NB4 (cell line): ENCODE data around the gene LRG1.

Source experiments
- DNase-seq: peaks from one replicate; pipeline ENCODE4 v3.0.0; 2010; ENCODE audit warnings: low read depth
- H3K4me3 ChIP-seq: one replicate; pipeline ENCODE4 v1.5.1; 2011; ENCODE audit warnings: mild to moderate bottlenecking, low read depth, low read length, moderate library complexity
- CTCF ChIP-seq: IDR thresholded peaks from one replicate; pipeline ENCODE4 v1.5.1; 2012; ENCODE audit warnings: low read depth, low read length
- MAX ChIP-seq: IDR thresholded peaks from 2 replicates; pipeline ENCODE4 v1.6.1; 2011; ENCODE audit warnings: low read depth, low read length
- MYC ChIP-seq: IDR thresholded peaks from 2 replicates; pipeline ENCODE4 v1.6.1; 2011; ENCODE audit warnings: low read depth, low read length
- POLR2A ChIP-seq: IDR thresholded peaks from 2 replicates; pipeline ENCODE4 v1.6.1; 2011; ENCODE audit warnings: mild to moderate bottlenecking; ENCODE audit not compliant: insufficient read length; ENCODE audit errors: extremely low read depth

The LRG1 gene

GRCh38 chr19:4576016-4576933 lies 36.4 kb upstream of the LRG1 start:
- no peak overlapping the region for H3K4me3 ChIP-seq
- DNase-seq, result peak; percentile 64
- TF ChIP-seq POLR2A (no peak), MAX (no peak), CTCF (peak; percentile 67)

- TF ChIP-seq POLR2A (no peak), CTCF (no peak), MAX (no peak), MYC (no peak)
- DNase-seq, result peak; percentile 88
- no peak overlapping the region for H3K4me3 ChIP-seq
These were observed 35.6 kb upstream of the LRG1 start for GRCh38 chr19:4575267-4576015.

GRCh38 chr19:4573682-4574081 lies 33.8 kb upstream of the LRG1 start:
- no peak overlapping the region for H3K4me3 ChIP-seq
- no peak for DNase-seq
- TF ChIP-seq MYC (no peak), POLR2A (no peak), MAX (no peak), CTCF (no peak)

GRCh38 chr19:4571305-4571917 lies 31.6 kb upstream of the LRG1 start:
- H3K4me3 ChIP-seq, result no peak overlapping the region
- TF ChIP-seq MYC, result no peak
- no peak for TF ChIP-seq MAX
- no peak for TF ChIP-seq POLR2A
- no peak for TF ChIP-seq CTCF
- no peak for DNase-seq

GRCh38 chr19:4570916-4571304 lies 31.1 kb upstream of the LRG1 start:
- no peak for TF ChIP-seq CTCF

More at GRCh38 chr19:4570916-4571304, 31.1 kb upstream of the LRG1 start:
- H3K4me3 ChIP-seq, result no peak overlapping the region
- no peak for DNase-seq
